GM19043 (cell line): ENCODE measurements around the gene CDS2.

Experiments
- ATAC-seq: cut with Tn5 transposase; IDR thresholded peaks from one replicate; pipeline ENCODE4 v1.9.1; 2021; ENCODE audit warnings: low read depth; ENCODE audit not compliant: unreplicated experiment

Gene CDS2

GRCh38 chr20:5203380-5203779, 76.6 kb downstream of the CDS2 start:
- no peak for ATAC-seq

DNA sequence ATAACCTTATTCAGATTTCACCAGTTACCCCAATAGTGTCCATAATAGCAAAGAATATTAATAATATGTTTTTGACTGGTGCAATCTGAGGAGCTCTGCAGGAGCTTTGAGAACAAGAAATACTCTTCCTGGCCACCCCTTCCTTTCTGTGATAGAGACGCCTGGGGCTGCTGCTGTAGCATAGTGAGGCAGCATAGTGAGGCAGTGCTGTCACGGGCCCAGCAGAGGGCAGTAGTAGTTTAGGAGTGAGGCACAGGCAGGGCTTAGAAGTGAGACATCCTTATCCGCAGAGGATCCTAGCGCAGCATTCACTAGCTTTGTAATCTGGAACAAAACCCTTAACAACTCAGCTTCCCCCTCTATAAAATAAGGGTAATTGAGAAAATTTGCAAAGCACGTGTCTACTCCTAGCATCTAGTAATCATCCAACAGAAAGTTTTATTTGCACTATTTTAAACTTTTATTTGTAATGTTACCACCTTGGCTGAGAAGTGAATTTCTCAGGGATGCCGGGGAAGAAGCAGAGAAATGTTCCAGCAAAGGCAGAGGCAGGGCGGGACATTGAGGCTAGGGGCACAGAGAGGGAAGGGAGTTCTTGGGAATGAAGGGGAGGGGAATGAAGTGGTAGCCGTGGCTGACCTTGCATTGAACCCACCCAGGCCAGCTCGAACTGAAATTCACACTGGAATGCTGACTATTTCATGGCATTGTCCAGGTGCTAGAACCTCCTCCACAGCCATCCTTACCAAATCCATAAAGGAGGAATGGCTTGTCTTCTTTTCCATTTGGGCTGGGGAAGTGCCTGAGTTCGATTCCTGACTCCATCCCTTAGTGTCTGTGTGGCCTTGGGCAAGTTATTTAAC, 78.8 kb downstream of the CDS2 start:
- peak; percentile 100 for ATAC-seq

DNA sequence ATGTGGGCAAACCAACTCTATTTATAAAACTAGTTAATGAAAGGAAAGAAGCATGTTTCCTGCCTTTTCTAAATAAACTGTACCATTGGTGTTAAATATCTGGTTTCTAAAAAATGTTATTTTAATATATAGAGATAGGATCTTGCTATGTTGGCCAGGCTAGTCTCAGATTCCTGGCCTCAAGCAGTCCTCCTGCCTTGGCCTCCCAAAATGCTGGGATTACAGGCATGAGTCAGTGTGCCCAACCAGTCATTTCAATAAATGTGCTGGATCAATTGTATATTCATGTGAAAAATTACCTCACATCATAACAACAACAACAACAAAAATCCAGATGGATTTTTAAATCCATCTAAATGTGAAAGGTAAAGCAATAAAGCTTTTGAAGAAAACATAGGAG, 80.3 kb downstream of the CDS2 start:
- ATAC-seq = no peak

DNA sequence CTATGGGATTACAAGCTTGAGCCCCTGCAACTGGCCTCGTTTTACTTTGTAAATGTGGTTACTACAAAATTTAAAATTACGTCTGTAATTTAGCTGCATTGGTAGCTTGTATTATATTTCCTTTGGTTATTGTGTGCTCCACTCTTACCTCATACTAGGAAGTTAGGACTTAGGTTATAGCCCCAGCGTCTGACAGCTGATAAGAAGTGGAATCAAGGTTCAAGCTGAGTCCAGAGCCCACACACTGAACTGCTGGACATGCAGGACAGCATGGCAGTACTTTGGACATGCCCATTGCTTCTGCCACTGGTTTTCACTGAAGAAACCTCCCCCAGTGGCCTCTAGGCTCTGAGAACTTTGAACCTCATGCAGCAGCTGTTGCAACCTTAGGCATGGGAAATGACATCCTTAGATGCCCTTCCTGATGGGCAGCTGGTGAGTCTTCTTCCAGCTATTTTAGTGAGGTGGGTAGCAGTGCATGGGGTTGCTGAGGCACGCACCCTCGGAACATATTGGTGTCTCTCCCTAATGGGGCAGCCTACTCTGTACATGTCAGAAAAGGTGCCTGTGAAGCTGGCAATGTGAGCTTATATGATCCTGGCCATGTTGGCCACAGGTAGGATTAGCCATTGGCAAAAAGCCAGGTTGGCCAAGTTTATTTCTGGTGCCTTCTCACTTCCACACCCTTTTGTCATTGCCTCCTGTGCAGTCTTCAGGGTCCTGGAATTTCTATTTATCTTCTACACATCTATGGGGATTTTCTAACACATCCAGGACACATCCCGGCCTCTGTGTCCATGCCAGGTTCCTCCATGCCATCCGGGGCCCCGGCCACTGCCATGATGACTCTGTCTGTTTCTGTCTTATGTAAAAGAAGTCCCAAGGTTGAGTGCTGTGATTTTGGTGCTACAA, 85.3 kb downstream of the CDS2 start:
- ATAC-seq = no peak

DNA sequence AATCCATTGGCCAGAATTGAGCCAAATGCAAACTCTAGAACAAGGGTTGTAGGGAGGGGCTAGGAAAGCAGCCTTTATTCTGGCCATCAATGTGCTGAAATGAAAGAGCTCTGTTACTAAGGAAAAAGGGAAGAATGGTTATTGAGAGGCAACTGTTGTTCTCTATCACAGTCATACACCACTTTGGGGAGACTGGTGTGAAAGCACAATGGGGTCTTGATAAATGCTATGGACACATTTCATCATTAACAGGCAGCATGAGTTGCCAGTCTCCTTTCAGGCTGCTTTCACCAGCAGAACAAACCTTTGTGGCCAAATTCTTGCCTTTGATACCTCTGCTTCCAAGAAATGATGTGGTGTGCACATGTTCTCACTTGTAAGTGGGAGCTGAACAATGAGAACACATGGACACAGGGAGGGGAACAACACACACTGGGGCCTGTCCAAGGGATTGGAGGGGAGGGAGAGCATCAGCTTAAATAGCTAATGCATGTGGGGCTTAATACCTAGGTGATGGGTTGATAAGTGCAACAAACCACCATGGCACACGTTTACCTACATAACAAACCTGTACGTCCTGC, 86.2 kb downstream of the CDS2 start:
- no peak for ATAC-seq

DNA sequence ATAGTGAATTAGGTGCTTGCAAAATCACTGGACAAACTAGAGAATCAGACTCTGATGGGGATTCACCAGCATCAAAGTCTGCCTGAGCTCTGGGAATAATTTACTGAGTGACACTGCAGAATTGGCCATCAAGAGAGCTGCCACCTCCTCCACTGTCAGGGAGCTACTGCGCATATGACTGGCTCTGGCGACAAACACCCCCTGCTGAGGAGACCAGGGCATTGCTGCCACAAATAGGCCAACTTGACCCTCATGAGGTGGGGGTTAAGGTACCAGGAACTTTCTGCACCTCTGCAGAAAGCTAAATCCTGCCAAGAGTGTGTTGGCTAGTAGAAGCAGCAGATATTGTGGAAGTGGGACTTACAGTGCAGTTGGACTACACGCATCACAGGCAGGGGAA, 88.0 kb downstream of the CDS2 start:
- ATAC-seq = no peak

GRCh38 chr20:5215672-5216304, 89.0 kb downstream of the CDS2 start:
- no peak for ATAC-seq

DNA sequence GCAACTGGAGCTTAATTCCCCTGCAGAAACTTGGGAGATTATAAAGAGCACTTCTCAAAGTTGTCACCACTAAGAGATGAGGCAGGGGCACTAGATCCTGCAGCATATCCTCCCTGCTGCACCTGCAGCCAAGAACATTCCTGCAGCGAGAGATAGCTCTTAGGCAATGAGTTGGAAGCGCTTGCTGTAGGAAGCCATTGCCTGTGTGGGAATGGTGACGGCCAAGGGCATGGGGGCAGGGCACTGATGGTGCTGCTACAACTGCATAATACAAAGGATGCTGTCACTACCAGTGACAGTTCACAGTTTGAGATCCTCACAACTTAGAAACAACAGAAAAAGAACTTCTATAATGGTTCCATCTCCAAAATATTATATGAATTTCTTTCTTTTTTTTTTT, 89.9 kb downstream of the CDS2 start:
- no peak for ATAC-seq

DNA sequence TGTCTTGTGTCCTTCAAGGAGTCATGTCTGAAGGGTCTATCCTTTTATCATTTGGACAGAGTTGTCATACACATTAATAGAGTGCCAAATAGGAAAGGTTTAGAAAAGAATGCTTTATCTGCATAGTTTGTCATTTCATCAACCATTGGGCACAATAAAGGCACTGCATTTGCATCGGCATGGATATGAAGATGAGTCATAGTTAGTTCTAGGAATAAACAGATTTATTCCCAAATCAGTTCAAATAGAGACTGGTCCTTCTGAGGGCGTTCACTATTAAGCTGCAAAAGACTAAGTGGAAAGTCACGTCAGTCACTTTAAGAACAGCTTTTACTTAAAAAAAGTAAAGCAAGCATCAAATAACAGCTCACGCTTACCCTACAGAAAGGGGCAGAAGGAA, 90.8 kb downstream of the CDS2 start:
- no peak for ATAC-seq

DNA sequence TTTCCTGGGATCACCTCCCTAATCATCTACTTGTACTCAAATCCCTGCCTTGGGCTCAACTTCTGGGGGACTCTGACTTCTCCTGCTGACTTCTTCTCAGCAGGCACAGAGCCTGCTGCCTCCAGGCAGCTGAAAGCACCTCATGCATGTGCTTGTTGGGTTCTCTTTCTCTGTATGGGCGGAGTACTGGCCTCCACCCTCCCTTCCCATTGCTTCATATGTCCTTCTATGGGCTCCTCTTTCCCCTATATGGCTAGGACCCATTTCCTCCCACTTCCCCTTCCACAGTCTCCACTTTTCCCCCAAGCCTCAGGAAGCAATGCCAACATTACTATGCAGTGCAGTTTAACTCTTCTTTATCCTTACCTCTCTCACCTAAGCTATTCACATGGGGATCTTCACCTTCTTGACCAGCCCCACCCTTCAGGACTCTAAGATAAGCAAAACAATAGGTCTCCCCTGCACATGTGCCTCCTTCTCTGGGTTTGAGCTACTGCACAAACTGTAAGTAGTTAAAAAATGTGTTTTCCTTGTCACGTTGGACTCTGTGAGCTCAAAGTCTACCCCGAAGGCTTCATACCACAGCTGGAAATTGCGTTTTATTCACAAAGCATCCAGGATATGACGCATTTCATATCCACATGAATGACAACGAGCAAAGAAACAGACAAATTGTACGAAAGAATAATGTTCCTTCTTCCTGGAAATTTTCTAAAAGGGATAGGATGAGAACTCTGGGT, 93.7 kb downstream of the CDS2 start:
- ATAC-seq = no peak

GRCh38 chr20:5221061-5221430, 94.2 kb downstream of the CDS2 start:
- no peak for ATAC-seq

DNA sequence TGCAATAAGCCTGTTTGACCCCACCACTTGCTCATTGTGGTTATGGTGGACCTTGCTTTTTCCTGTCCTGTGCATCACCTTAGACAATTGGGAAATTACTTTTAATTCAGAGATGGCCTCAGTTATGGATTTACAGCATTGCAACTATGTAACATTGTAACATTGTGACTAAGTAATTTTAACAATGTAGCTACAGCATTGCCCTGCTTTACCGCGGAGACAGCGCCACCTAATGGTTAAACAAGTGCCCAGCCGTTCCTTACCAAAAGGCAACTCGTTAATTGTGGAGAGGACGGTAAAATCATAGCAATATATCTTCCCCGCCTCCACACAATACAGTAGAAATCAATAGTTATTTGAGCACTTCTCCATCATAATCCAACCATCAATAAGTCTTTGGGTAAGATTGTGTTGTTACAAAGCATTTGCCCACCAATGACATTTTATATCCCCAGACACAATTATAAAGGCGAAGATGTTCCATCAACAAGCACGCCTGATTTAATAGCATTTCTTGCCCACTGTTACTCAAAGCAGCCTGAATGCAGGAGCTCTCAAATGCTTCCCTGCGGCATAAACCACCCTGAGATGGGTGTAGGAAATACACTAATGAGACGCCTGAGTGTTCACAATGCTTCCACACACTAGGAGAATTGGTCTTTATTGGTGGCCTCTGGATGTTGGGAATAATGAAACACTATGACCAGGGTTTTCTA, 96.3 kb downstream of the CDS2 start:
- ATAC-seq = peak; percentile 61

DNA sequence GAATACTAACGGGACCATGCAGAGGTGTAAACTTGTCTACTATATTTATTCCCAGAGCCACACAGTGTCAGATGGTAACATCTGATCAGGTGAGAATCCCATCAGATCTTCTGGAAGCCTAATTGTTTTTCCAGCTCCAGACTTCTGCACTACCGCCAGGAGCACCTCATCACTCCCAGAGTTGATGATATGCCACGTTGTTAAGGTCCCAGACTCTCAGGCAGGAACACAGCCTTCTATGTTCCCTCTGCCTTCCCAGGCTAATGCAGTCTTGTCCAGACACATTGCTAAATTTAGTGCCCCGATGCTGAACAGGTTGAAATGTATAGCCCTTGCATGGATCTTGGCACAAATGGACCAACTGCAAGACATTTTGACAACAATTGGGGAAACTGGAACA, 103.7 kb downstream of the CDS2 start:
- ATAC-seq = no peak

GRCh38 chr20:5234158-5234557, 107.3 kb downstream of the CDS2 start:
- no peak for ATAC-seq

DNA sequence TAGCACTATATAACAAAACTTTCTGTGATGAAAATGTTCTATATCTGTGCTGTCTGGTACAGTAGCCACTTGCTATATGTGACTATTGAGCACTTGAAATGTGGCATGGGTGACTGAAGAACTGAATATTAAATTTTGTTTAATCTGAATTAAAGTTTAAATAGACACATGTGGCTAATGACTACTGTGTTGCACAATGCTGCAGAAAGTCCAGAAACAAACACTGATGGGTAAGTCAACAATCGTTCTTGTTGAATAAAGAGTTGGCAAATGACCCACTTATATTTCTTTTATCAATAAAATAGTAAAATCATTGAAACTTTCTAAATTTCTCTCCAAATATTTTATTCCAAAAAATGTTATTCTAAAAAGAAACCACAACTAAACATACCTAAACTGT, 108.2 kb downstream of the CDS2 start:
- no peak for ATAC-seq
